MM.1S (cell line): ENCODE data around the gene HIGD2A.
A peak's percentile ranks its signal among the peaks of the same experiment; 100 is the strongest.

Source experiments
- CTCF ChIP-seq: fragments of 300-600 bp; sonication (generic); IDR thresholded peaks from 2 replicates; pipeline ENCODE4 v1.5.1; 2016; ENCODE audit warnings: antibody characterized with exemption, low read length, mixed read lengths
- EZH2 ChIP-seq: fragments of 300-600 bp; sonication (generic); optimal IDR thresholded peaks from 2 replicates; pipeline ENCODE3; 2017; ENCODE audit warnings: low read depth, mild to moderate bottlenecking, antibody characterized with exemption, low read length, mixed read lengths

GRCh38 chr5:176410486-176411180 is 22.1 kb downstream of the HIGD2A start:
- TF ChIP-seq EZH2 (no peak), CTCF (peak; percentile 47)
